ENCODE results near the gene ID1. TPM values are rescaled to one million over a fixed set of nuclear protein-coding genes. Genes with fewer than 3 reads are reported as not detected.
"Not testable (repeated sequence)": the region's sequence is repeated elsewhere in the genome, so short reads cannot be mapped to it uniquely, and the experiment has no call there.

ID1 gene
- total RNA-seq, 2 donors from 2014 or later: 169 to 245 TPM

- Histone ChIP-seq H3K4me1 (no peaks in the 10 kb centered on the region), H3K27me3 (peaks cover 0 to 7% of the 10 kb centered on the region in 2 donors), H3K27ac (no peak overlapping the region), H3K36me3 (replicated peaks in 1 of 2; ENCODE audit: insufficient read depth in 1 of 2, low read depth in 2 of 2) (no peaks in the 10 kb centered on the region), H3K9me3 (no peaks in the 10 kb centered on the region), H3K4me3 (no peak overlapping the region)
- ATAC-seq (no peak), DNase-seq (no peak)
- WGBS, 2 donors: 61 to 81% methylated on average over 4 of the region's 4 CpGs
- intact Hi-C loops (cut with DNase I): no loop called here
- TF ChIP-seq POLR2A (IDR thresholded peaks at IDR 0.05) (no peak), CTCF (IDR thresholded peaks at IDR 0.05) (no peak)
Observed at GRCh38 chr20:31643522-31643921, 38.4 kb downstream of the ID1 start.

- intact Hi-C loops (cut with DNase I): no loop called here
- Histone ChIP-seq H3K27ac (no peak overlapping the region), H3K27me3 (no peaks in the 10 kb centered on the region), H3K4me3 (no peak overlapping the region), H3K36me3 (replicated peaks in 1 of 2; ENCODE audit: insufficient read depth in 1 of 2, low read depth in 2 of 2) (no peaks in the 10 kb centered on the region), H3K4me1 (no peaks in the 10 kb centered on the region), H3K9me3 (no peaks in the 10 kb centered on the region)
- ATAC-seq: no peak
- TF ChIP-seq CTCF (IDR thresholded peaks at IDR 0.05): no peak
- no peak for TF ChIP-seq POLR2A (IDR thresholded peaks at IDR 0.05)
- 71 to 73% methylated on average over 8 of the region's 8 CpGs for WGBS, 2 donors
- DNase-seq: no peak
Observed at GRCh38 chr20:31644701-31645100, 39.6 kb downstream of the ID1 start.

- DNase-seq; H3K27me3 ChIP-seq; H3K4me1 ChIP-seq; intact Hi-C loops (cut with DNase I); H3K4me3 ChIP-seq; H3K36me3 ChIP-seq (replicated peaks in 1 of 2; ENCODE audit: insufficient read depth in 1 of 2, low read depth in 2 of 2); H3K27ac ChIP-seq; ATAC-seq; H3K9me3 ChIP-seq: not testable (repeated sequence)
- WGBS, 2 donors: 55 to 72% methylated on average over 3 of the region's 3 CpGs
Observed at GRCh38 chr20:31648104-31648503, 43.0 kb downstream of the ID1 start.

- Histone ChIP-seq H3K36me3 (replicated peaks in 1 of 2; ENCODE audit: insufficient read depth in 1 of 2, low read depth in 2 of 2) (no peaks in the 10 kb centered on the region), H3K4me1 (no peaks in the 10 kb centered on the region), H3K27ac (no peak overlapping the region), H3K9me3 (no peaks in the 10 kb centered on the region), H3K27me3 (no peaks in the 10 kb centered on the region), H3K4me3 (no peak overlapping the region)
- DNase-seq: no peak
- 12 to 27% methylated on average over 5 of the region's 5 CpGs for WGBS, 2 donors
- ATAC-seq: no peak
- intact Hi-C loops (cut with DNase I): no loop called here
- TF ChIP-seq POLR2A (IDR thresholded peaks at IDR 0.05): no peak
- TF ChIP-seq CTCF (IDR thresholded peaks at IDR 0.05): no peak
Observed at GRCh38 chr20:31652917-31653396, 47.9 kb downstream of the ID1 start.

GRCh38 chr20:31653561-31653960 lies 48.5 kb downstream of the ID1 start:
- no peak overlapping the region for H3K27ac ChIP-seq
- TF ChIP-seq POLR2A (IDR thresholded peaks at IDR 0.05): no peak
- TF ChIP-seq CTCF (IDR thresholded peaks at IDR 0.05): no peak
- no peaks in the 10 kb centered on the region for H3K9me3 ChIP-seq
- intact Hi-C loops (cut with DNase I): no loop called here
- H3K27me3 ChIP-seq: no peaks in the 10 kb centered on the region
- H3K4me1 ChIP-seq: no peaks in the 10 kb centered on the region
- DNase-seq (no peak), ATAC-seq (no peak)
- no peaks in the 10 kb centered on the region for H3K36me3 ChIP-seq (replicated peaks in 1 of 2; ENCODE audit: insufficient read depth in 1 of 2, low read depth in 2 of 2)
- 42 to 54% methylated on average over 5 of the region's 5 CpGs for WGBS, 2 donors
- H3K4me3 ChIP-seq: no peak overlapping the region
